Measurements from ENCODE around the gene EGFLAM.
"Not testable (repeated sequence)": the region's sequence is repeated elsewhere in the genome, so short reads cannot be mapped to it uniquely, and the experiment has no call there.

GRCh38 chr5:38415772-38416171 lies 157.4 kb downstream of the EGFLAM start:
- TF ChIP-seq EZH2 (IDR thresholded peaks at IDR 0.05; ENCODE audit: borderline replicate concordance, insufficient read depth, low read length, poor library complexity, severe bottlenecking); CTCF (IDR thresholded peaks at IDR 0.05; ENCODE audit: poor library complexity, severe bottlenecking); POLR2AphosphoS5 (IDR thresholded peaks at IDR 0.05); EP300 (conservative IDR thresholded peaks at IDR 0.05; ENCODE audit: poor library complexity, severe bottlenecking); SMC3 (conservative IDR thresholded peaks at IDR 0.05; ENCODE audit: poor library complexity); RAD21 (conservative IDR thresholded peaks at IDR 0.05): not testable (repeated sequence)

Measured in neural cell (in vitro differentiated cells).